GM10266 (cell line): ENCODE measurements around the gene OTUB2.

Experiments
- DNase-seq: peaks from one replicate; pipeline ENCODE4 v3.0.0; 2012; ENCODE audit errors: extremely low spot score
- TF ChIP-seq, protein P1 (sequence below): IDR thresholded peaks from 2 replicates; pipeline ENCODE4 v1.5.1; 2012; ENCODE audit warnings: mild to moderate bottlenecking, low read depth; ENCODE audit not compliant: control insufficient read depth, insufficient read depth; ENCODE audit errors: missing control alignments

OTUB2 gene

DNA sequence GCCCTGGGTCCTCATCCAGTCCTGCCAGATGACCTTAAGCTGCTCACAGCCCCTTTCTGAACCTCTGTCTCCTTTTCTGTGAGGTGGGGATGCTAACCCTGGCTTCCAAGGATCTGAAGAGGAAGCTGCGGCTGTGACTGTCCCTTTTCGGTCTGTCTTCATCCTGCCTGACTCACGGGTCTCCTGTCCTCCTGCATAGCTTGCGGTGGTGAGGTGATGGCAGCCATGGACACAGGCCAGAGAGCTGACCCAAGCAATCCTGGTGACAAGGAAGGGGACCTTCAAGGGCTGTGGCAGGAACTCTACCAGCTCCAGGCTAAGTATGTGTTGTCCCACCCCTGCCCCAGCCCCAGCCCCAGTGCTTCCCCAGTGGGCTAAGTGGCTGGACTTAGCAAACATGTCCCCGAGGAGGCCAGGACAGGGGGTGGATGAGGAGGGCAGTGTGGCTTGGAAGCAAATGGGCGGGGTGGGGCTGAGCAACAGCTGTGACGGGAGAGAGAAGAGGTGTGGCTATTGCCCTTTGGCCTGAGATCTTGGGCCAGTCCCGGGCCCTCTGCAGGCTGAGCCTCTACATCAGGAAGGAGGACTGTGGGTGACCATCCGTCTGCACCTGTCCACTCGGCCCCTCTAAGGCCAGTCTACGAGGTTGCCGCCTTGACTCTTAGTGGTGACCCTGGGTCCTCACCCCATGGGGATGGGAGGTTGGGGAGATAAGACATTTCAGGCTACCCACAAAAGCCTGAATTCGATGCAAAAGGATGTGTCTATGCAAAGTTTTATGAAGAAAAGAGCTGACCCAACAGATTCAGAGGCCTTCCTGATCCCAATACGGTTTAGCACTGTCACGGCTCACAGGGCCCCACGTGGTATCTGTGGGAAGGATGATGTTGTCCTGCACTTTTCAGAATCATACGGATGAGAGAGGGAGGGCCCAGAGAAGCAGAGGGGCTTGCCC lies 27.9 kb upstream of the OTUB2 start:
- no peak for DNase-seq
- TF ChIP-seq, protein P1, sequence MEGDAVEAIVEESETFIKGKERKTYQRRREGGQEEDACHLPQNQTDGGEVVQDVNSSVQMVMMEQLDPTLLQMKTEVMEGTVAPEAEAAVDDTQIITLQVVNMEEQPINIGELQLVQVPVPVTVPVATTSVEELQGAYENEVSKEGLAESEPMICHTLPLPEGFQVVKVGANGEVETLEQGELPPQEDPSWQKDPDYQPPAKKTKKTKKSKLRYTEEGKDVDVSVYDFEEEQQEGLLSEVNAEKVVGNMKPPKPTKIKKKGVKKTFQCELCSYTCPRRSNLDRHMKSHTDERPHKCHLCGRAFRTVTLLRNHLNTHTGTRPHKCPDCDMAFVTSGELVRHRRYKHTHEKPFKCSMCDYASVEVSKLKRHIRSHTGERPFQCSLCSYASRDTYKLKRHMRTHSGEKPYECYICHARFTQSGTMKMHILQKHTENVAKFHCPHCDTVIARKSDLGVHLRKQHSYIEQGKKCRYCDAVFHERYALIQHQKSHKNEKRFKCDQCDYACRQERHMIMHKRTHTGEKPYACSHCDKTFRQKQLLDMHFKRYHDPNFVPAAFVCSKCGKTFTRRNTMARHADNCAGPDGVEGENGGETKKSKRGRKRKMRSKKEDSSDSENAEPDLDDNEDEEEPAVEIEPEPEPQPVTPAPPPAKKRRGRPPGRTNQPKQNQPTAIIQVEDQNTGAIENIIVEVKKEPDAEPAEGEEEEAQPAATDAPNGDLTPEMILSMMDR: no peak

DNA sequence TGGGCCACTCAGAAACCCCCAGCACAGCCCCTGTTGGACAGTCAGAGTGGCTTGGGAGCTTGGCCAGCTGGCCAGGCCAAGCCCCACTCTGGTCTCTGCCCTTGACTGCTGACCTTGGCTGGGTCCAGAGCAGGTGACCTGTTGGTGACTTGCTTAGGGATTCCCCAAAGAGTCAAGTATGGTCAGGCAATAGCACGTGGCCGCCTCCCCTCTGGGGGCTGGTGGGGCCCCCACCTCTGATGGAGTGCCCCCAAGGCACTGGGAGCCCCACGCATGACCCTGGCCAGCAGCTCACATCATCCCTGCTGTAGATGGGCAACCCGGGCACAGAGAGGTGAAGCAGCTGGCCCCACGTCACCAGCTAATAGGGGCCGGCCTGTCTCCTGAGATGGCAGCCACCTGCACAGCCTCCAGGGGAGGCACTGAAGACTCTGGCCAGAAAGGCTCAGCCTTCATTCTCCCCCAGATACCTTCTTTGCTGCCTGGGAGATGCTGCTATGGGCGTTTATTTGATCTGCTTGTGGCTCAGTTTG lies 27.2 kb upstream of the OTUB2 start:
- TF ChIP-seq, protein P1: no peak
- no peak for DNase-seq

DNA sequence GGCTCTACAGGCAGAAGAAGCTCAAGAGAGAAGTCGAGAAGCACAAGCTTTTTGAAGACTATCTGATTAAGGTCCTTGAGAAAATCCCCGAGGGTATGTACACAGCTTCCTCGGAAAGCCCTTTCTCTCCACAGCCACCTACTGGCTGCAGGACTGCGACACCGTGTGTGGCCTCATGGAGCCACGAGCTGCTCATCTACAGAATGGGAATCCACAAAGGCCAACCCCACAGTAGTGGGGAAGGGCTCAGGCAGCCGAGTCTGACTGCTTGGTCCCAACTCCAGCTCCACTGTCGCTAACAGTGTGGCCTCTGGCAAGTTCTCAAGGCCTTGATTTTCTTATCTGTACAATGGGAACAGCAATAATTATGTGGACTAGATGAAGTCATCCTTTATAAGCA lies 26.6 kb upstream of the OTUB2 start:
- no peak for DNase-seq
- TF ChIP-seq, protein P1: peak; percentile 47

DNA sequence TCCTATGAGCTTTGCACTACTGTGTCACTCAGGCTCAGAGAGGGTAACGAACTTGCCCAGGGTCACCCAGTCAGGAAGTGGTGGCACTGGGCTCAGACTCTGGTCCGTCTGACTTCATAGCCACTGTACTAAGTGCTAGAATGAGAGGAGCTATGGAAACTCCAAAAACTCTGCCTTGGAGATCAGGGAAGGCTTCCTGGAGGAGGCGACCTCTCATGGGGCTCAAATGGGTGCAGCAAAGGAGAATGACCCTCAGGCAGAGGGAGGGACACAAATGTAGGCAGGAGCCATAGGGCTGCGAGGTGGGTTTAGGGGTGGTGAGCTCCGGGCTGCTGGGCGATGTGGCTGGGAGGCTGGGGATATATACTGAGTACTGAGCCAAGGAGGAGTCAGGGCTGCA lies 25.9 kb upstream of the OTUB2 start:
- TF ChIP-seq, protein P1: no peak
- no peak for DNase-seq

DNA sequence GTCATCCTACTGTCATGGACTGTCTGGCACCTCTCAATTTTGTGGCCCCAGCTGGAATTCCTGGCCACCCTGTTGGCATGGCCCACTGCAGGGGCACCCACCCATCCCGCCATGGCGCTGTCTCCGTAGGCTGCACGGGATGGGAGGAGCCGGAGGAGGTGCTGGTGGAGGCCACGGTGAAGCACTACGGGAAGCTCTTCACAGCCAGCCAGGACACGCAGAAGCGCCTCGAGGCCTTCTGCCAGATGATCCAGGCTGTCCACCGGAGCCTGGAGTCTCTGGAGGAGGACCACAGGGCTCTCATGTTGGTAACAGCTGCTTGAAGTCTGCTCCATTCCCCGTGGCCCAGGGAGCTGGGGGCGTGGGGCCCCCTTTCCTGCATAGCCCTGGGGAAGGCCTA lies 25.1 kb upstream of the OTUB2 start:
- DNase-seq: no peak

DNA sequence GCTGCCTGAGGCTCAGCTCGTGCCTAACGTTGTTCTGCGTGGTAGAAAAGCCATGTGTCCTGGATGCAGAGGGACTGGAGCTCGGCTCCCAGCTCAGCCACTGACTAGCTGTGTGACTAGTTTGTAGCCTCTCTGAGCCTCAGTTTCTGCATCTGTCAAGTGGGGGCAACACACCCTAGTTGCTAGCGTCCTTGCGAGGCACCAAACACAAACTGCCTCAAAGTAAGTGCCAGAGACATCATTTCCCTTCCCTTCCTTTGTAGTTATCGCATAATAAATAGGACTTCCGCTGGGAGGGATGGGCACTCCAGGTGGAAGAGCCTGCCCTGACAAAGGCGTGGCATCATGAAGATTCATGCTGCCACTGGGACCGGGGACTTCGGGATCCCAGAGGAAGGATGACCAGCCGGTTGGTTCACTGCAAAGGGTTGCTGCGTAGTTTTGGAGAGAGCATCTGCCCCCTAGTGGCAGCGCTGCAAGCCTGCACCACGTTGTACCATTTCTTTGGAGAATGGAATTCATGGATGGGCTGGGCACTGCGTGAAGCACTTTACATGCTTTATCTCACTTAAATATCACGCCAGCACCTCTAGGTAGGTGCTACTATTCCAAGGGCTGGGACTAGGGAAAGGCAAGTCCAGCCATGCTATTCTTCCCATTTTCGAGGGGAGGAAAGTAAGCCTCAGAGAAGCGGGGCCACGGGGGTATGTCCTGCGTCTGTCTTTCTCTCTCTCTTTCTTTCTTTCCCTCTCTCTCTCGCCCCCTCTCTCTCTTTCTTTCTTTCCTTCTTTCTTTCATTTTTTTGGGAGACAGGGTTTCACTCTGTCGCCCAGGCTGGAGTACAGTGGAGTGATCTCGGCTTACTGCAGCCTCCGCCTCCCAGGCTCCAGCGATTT lies 24.4 kb upstream of the OTUB2 start:
- peak; percentile 77 for DNase-seq
- TF ChIP-seq, protein P1: peak; percentile 98

More for the DNA sequence above, 25.1 kb upstream of the OTUB2 start:
- TF ChIP-seq, protein P1: no peak

DNA sequence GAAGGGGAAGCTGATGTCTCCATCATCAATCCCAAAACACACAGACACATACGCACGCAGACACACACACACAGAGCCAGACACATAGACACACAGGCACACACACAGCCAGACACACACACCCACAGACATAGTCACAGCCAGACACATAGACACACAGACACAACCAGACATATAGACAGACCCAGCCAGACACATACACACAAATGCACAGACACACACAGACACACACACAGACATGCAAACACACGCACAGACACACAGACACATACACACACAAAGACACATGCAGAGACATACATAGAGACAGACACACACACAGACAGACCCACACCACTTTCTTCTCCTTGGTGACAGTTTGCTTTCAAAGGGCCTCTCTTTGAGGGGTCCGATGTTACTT lies 22.7 kb upstream of the OTUB2 start:
- TF ChIP-seq, protein P1: no peak
- DNase-seq: no peak
